Measurements from ENCODE around the gene HERC3.

GRCh38 chr4:88752754-88753153 is 160.5 kb downstream of the HERC3 start:
- TF ChIP-seq TARDBP (IDR thresholded peaks at IDR 0.05; ENCODE audit: borderline replicate concordance) = no peak
- no peak for TF ChIP-seq MEF2A (IDR thresholded peaks at IDR 0.05; ENCODE audit: insufficient read depth, low read depth, low read length)
- TF ChIP-seq CTCF (IDR thresholded peaks at IDR 0.05 in 2 of 3, conservative IDR thresholded peaks at IDR 0.05 in 1 of 3; ENCODE audit: control insufficient read depth in 2 of 3, extremely low read depth in 1 of 3, insufficient read depth in 1 of 3, low read depth in 3 of 3, low read length in 3 of 3) = no peak
- no peak for TF ChIP-seq CREB1 (IDR thresholded peaks at IDR 0.05; ENCODE audit: low read depth)
- TF ChIP-seq POLR2A (IDR thresholded peaks at IDR 0.05; ENCODE audit: low read depth, low read length) = no peak
- no peak for TF ChIP-seq EP300 (IDR thresholded peaks at IDR 0.05; ENCODE audit: borderline replicate concordance in 1 of 2, control insufficient read depth in 1 of 2, low read depth in 2 of 2, low read length in 2 of 2)
- TF ChIP-seq NRF1 (conservative IDR thresholded peaks at IDR 0.05; ENCODE audit: low read depth, low read length) = no peak
- TF ChIP-seq YY1 (IDR thresholded peaks at IDR 0.05; ENCODE audit: low read depth, low read length) = no peak
- TF ChIP-seq SMC3 (IDR thresholded peaks at IDR 0.05; ENCODE audit: borderline replicate concordance, low read length) = no peak
- no peak for TF ChIP-seq SPI1 (IDR thresholded peaks at IDR 0.05; ENCODE audit: borderline replicate concordance, insufficient read depth, low read depth, low read length)
